ENCODE data around the gene CCL5.
A peak's percentile ranks its signal among the peaks of the same experiment; 100 is the strongest.

The CCL5 gene

GRCh38 chr17:35867574-35867973 lies 12.6 kb downstream of the CCL5 start:
- no peak for DNase-seq (ENCODE audit: low spot score)

DNA sequence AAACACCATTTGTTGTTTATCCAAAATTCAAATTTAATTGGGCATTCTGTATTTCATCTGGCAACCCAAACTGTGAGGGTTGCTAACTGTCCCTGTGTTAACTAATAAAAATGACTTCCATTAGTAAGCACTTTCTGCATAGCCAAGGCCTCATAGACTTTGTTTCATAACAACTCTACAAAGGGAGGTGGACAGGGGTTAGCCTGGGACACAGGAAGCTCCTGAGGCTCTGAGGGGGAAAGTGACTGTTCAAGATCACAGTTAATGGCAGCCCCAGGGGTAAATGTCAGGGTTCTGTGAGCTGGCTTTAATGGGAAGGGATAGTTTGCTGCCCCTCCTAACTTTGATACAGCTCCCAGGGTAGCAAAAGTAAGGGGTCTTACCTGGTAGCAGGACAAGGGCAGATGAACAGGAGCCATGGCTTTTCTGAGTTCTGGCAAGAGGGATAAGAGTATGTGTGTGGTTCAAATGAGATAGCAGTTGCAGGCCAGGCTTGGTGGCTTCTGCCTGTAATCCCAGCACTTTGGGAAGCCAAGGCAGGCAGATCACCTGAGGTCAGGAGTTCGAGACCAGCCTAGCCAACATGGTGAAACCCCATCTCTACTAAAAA lies 13.7 kb downstream of the CCL5 start:
- no peak for DNase-seq (ENCODE audit: low spot score)

DNA sequence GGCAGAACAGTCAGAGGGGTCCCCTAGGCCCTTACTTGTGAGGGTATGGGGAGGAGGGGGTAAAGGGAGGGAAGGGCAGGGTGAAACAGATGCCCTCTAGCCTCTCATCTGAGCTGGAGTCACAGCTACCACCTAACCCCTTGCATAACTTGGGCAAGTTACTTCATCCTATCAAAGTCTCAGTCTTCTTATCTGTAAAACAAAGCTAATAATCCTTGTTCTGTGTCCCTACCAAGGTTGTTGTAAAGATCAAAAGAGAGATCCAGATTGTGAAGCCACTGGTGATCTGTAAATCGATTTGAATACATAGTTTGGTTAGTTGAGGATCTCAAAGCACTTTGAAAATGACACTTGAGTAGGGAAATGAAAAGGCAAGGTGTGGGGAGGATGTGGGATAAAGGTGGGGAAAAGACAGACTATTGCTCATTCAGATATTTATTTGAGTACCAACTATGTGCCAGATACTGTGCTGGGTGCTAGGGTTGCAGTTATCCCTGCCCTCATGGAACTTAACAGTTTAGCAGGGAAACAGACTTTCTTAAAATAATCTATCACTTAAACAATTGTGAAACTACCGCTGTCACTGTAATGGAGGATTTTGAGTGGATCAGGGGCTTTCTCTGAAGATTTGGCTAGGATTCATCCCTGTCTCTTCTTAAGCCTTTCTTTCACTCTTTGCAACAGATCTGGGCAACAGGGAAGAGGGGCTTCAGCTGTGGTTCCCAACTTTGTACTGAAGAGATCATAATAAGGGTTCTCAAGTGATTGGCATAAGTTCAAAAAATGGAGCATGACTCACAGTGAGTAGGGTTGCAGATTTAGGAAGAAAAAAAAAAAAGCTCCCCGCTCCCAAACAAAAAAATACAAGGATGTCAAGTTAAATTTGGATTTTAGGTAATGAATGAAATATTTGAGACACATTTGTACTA lies 14.5 kb downstream of the CCL5 start:
- DNase-seq (ENCODE audit: low spot score) = no peak

DNA sequence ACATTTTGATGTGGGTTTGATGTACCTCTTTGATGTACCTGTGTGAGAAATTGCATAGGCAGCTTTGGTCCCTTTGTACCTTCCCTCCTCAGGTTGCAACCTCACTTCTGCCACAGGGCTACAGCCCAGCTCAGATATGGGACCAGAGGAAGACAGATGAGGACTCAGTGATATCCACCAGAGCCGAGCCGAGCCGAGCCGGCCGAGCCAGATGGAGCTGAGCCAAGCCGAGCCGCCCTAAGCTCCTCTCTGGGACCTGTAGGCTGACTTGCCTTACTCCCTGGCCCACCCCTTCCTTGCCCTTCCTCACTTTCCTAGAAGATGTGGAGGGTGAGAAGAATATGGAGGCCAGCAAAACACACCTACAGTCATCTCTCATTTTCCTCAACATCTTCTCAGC lies 15.3 kb downstream of the CCL5 start:
- DNase-seq (ENCODE audit: low spot score) = no peak

- DNase-seq (ENCODE audit: low spot score) = no peak
Measured at GRCh38 chr17:35856603-35857002, 23.6 kb downstream of the CCL5 start.

- DNase-seq (ENCODE audit: low spot score) = no peak
Measured at GRCh38 chr17:35855965-35856364, 24.2 kb downstream of the CCL5 start.

- DNase-seq (ENCODE audit: low spot score) = peak; percentile 78
Measured at GRCh38 chr17:35849469-35850348, 30.5 kb downstream of the CCL5 start.

- no peak for DNase-seq (ENCODE audit: low spot score)
Measured at GRCh38 chr17:35847633-35848373, 32.4 kb downstream of the CCL5 start.

DNA sequence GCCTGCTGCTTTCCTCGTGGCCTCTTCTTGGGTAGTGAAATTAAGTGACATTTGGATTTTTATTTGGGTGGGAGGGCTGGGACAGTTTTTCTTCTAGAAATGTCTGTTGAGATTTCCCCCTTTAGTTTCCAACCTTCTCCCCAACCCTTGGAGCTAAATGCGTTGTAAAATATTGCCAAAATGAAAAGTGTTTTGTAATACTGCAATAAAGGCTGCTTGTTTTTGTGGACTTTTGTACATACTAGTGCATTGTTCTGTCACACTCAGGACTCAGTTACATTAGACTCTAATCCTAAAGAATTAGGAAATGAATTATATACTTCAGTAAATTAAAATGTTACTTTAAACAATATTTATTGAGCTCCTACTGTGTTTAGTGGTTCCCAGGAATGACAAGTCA lies 33.2 kb downstream of the CCL5 start:
- no peak for DNase-seq (ENCODE audit: low spot score)

DNA sequence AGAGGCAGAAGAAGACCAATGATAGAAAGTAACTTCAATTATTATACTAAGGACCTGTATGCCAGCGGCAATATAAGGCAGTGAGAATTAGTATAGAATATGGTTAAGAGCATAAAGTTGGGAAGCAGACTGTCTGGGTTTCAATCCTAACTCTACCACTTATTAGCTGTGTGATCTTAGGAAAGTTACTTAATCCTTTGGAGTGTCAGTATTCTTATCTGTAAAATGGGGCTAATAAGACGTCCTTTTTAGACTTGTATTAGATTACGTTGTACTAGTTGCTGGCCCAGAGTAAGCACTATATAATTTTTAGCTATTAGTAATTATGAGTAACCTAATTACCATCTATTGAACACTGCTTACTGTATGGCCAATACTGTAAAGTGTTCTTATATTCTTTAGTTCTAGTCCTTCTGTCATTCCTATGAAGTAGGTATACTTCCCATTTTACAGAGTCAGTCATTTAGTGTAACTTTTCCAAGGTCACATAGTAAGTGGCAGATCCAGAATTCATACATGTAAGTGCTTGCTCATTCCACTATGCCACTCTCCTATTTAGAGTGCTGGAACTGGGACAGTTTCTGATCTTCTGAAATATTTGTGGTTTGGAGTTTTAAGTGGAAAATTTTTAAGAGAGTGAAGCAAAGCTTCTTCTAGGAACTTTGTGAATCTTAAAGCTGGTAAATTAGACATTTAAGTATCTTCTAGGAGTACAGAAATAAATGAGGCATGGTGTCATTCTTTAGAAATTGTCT lies 33.9 kb downstream of the CCL5 start:
- no peak for DNase-seq (ENCODE audit: low spot score)

DNA sequence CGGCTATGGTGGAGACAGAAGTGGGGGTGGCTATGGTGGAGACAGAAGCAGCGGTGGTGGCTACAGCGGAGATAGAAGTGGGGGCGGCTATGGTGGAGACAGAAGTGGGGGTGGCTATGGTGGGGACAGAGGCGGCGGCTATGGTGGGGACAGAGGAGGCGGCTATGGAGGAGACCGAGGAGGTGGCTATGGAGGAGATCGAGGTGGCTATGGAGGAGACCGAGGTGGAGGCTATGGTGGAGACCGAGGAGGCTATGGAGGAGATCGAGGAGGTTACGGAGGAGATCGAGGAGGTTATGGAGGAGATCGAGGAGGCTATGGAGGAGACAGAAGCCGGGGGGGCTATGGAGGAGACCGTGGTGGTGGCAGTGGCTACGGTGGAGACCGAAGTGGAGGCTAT lies 35.6 kb downstream of the CCL5 start:
- no peak for DNase-seq (ENCODE audit: low spot score)

DNA sequence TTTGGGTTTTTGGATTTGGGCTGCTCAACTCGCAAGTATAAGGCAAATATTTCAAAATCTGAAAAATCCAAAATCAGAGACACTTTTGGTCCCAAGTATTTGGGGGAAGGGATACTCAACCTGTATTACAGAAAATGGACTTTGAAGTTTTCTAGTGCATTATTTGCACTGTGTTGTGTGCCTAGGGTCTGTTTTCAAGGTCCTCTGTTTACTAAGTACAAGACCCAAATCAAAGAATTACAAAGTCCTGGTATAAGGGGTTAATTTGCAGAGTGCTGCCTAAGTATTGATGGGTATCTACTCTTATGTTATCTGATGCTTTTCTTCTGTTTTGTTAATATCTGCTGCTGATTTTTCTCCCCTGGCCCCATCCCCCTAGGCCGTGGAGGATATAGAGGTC lies 36.5 kb downstream of the CCL5 start:
- DNase-seq (ENCODE audit: low spot score) = no peak

- no peak for DNase-seq (ENCODE audit: low spot score)
Measured at GRCh38 chr17:35842239-35842638, 37.9 kb downstream of the CCL5 start.

DNA sequence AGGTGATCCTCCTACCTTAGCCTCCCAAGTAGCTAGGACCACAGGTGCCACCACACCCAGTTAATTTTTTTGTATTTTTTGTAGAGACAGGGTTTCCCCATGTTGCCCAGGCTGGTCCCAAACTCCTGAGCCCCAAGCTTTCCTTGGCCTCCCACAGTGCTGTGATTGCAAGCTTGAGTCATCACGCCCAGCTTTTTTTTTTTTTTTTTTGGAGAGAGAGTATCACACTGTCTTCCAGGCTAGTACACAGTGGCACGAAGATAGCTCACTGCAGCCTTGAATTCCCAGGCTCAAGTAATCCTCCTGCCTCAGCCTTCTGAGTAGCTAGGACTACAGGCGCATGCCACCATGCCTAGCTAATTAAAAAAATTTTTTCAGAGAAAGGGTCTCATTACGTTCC lies 38.7 kb downstream of the CCL5 start:
- no peak for DNase-seq (ENCODE audit: low spot score)

GRCh38 chr17:35841101-35841500 lies 39.1 kb downstream of the CCL5 start:
- no peak for DNase-seq (ENCODE audit: low spot score)

GRCh38 chr17:35825206-35825605 lies 55.0 kb downstream of the CCL5 start:
- no peak for DNase-seq (ENCODE audit: low spot score)
